A549 (cell line): Measurements from ENCODE around the gene CENPF.

Experiments used
- CTCF ChIP-seq: fragments of >200 bp; sonication (Bioruptor Twin); formaldehyde crosslinking; IDR thresholded peaks from 3 replicates; pipeline ENCODE4 v1.5.1; 2016
- EP300 ChIP-seq, 2 experiments: fragments of >200 bp; sonication (Bioruptor Twin); formaldehyde crosslinking; IDR thresholded peaks; 2 replicates in 1 of 2; 3 replicates in 1 of 2; pipeline ENCODE4 v1.6.1; 2016 to 2017
- HDAC2 ChIP-seq: fragments of 200-600 bp; sonication (generic); IDR thresholded peaks from 2 replicates; pipeline ENCODE4 v1.6.1; 2016
- KDM1A ChIP-seq: fragments of 200-600 bp; sonication (generic); IDR thresholded peaks from 2 replicates; pipeline ENCODE4 v1.6.1; 2016; ENCODE audit warnings: low read depth, mild to moderate bottlenecking
- MAFK ChIP-seq: fragments of 450-650 bp; IDR thresholded peaks from 2 replicates; pipeline ENCODE4 v1.6.1; 2014; ENCODE audit not compliant: partially characterized antibody
- MAX ChIP-seq: IDR thresholded peaks from 2 replicates; pipeline ENCODE4 v1.6.1; 2012
- POLR2A ChIP-seq: IDR thresholded peaks from 2 replicates; pipeline ENCODE4 v1.6.1; 2012; ENCODE audit warnings: mild to moderate bottlenecking, low read length
- POLR2AphosphoS2 ChIP-seq: conservative IDR thresholded peaks from 2 replicates; pipeline ENCODE4 v1.6.1; 2012; ENCODE audit warnings: low read length, improper control_type of control experiment, inconsistent platforms
- RAD21 ChIP-seq, 2 experiments: fragments of >200 bp in 1 of 2; sonication (Bioruptor Twin) in 1 of 2; formaldehyde crosslinking in 1 of 2; IDR thresholded peaks in 1 of 2; conservative IDR thresholded peaks in 1 of 2; 2 replicates in 1 of 2; 3 replicates in 1 of 2; pipeline ENCODE4 v1.6.1; 2012 to 2018; ENCODE audit warnings: inconsistent platforms in 1 of 2
- RCOR1 ChIP-seq: fragments of 150-350 bp; IDR thresholded peaks from 2 replicates; pipeline ENCODE4 v1.6.1; 2014; ENCODE audit warnings: antibody characterized with exemption, low read length, low read depth
- RFX5 ChIP-seq: fragments of 450-650 bp; IDR thresholded peaks from 2 replicates; pipeline ENCODE4 v1.7.1; 2014; ENCODE audit warnings: antibody characterized with exemption, mild to moderate bottlenecking, moderate library complexity
- SMC3 ChIP-seq: fragments of >200 bp; sonication (Bioruptor Twin); formaldehyde crosslinking; IDR thresholded peaks from 3 replicates; pipeline ENCODE4 v1.6.1; 2018; ENCODE audit warnings: inconsistent platforms
- USF2 ChIP-seq: fragments of 450-650 bp; IDR thresholded peaks from 2 replicates; pipeline ENCODE4 v1.6.1; 2014; ENCODE audit warnings: antibody characterized with exemption
- TF ChIP-seq, protein P1 (sequence below): fragments of 150-350 bp; IDR thresholded peaks from 2 replicates; pipeline ENCODE4 v1.6.1; 2014; ENCODE audit warnings: low read depth, mild to moderate bottlenecking, low read length

DNA sequence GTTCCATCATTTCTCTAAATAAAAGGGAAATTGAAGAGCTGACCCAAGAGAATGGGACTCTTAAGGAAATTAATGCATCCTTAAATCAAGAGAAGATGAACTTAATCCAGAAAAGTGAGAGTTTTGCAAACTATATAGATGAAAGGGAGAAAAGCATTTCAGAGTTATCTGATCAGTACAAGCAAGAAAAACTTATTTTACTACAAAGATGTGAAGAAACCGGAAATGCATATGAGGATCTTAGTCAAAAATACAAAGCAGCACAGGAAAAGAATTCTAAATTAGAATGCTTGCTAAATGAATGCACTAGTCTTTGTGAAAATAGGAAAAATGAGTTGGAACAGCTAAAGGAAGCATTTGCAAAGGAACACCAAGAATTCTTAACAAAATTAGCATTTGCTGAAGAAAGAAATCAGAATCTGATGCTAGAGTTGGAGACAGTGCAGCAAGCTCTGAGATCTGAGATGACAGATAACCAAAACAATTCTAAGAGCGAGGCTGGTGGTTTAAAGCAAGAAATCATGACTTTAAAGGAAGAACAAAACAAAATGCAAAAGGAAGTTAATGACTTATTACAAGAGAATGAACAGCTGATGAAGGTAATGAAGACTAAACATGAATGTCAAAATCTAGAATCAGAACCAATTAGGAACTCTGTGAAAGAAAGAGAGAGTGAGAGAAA lies 38.4 kb downstream of the CENPF start:
- TF ChIP-seq RAD21 (conservative IDR thresholded peaks at IDR 0.05 in 1 of 2, IDR thresholded peaks at IDR 0.05 in 1 of 2) (no peak), POLR2AphosphoS2 (no peak), CTCF (no peak), MAFK (no peak), RCOR1 (no peak), RFX5 (no peak), POLR2A (no peak), MAX (no peak), SMC3 (no peak), USF2 (no peak), KDM1A (no peak), EP300 (IDR thresholded peaks at IDR 0.05) (no peak), HDAC2 (no peak)
- TF ChIP-seq, protein P1, sequence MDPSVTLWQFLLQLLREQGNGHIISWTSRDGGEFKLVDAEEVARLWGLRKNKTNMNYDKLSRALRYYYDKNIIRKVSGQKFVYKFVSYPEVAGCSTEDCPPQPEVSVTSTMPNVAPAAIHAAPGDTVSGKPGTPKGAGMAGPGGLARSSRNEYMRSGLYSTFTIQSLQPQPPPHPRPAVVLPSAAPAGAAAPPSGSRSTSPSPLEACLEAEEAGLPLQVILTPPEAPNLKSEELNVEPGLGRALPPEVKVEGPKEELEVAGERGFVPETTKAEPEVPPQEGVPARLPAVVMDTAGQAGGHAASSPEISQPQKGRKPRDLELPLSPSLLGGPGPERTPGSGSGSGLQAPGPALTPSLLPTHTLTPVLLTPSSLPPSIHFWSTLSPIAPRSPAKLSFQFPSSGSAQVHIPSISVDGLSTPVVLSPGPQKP, result no peak
